Pons (tissue), 1 donor: Measurements from ENCODE around the gene RALGAPA2.

Source experiments
- DNase-seq: peaks from one replicate; pipeline ENCODE4 v3.0.0-alpha.2; 2016; ENCODE audit warnings: low spot score

Gene RALGAPA2

GRCh38 chr20:20497242-20497978 is 215.0 kb downstream of the RALGAPA2 start:
- no peak for DNase-seq

GRCh38 chr20:20495729-20496503 is 216.5 kb downstream of the RALGAPA2 start:
- DNase-seq: no peak

- DNase-seq: peak; percentile 54
These were observed 218.7 kb downstream of the RALGAPA2 start for GRCh38 chr20:20493701-20494100.

DNA sequence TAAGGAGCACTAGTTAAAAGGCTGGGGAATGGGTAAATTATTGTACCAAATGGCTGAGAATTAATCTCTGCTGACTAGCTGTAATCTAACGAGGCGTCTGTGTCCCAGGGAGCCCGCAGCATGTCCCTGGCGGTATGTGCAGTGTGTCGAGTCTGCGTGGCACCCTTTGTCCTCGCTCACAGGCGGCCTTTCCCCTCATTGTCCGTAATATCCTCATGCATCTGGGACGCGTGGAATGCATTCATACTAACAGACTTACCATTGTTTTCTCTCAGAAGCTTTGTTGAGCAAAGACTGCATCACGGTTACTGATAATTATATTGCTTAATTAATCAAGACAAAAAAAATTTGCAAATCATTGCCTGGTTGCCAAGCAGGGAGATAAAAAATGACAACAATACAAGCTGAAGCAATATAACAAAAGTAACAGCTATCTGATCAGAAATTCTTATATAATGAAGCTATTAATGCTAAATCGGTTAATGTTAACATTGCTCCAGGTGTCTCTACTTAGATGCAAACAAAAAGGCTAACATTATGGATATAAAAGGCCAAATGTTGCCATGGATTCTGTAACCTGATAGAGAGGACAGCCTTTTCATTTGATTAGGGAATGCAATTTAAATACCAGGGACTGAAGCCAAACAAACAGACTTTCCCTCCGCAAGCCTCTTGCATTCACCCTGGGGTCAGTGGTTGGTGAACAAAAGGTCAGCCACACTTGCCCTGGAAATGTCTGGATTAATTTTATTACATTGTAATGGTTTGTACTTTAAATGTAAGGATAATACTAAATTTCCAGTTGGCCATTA is 219.7 kb downstream of the RALGAPA2 start:
- peak; percentile 96 for DNase-seq

DNA sequence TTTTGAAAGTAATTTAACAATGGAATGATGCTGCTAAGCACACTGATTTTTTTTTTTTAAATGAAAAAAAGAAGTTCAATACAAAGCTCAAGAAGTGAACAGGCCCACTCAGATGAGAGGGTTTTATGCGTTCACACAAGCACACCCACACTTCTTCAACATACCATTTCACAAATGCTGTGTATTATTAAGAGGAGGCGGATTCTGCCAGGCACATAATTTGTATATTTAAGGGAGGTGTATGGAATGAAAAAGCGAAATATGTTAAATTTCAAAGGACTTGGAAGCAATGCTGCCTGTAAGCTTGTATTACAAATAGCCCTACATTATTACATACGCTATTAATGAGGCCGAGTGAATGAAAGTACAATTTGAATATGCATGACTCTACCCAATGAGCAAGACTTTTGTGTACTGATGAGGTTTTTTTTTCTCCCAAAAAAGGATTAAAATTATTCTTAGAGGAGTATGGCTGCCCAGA is 220.6 kb downstream of the RALGAPA2 start:
- no peak for DNase-seq

DNA sequence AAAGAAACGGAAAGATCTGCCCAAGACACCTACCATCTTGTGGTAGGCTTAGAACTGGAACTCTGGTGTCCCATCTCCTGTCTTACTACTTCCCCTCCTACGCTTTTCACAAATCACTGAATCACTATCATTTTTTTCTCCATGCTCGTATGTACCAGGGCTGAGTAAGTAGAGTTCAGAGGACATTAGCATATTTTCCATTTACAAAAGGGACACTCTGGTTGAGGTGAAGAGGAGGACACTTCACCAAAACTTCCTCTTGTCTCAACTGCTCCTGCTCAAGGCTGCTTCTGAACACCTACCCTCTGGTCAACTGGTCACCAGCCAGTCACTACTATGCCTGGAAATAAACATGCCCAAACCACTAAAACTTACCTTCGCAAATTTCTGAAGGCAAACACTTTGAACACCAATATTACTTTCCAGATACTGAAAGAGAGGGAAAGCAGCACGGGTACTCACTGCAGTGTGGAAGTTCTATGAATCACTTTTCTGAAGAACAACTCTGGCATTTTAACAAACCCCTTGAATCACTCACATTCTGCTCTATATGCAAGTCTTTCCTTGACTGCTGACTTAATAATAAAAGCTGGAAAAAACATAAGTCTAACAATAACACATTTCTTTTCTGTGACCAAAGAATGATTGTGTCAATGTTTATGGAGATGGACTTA is 221.2 kb downstream of the RALGAPA2 start:
- DNase-seq: peak; percentile 34

DNA sequence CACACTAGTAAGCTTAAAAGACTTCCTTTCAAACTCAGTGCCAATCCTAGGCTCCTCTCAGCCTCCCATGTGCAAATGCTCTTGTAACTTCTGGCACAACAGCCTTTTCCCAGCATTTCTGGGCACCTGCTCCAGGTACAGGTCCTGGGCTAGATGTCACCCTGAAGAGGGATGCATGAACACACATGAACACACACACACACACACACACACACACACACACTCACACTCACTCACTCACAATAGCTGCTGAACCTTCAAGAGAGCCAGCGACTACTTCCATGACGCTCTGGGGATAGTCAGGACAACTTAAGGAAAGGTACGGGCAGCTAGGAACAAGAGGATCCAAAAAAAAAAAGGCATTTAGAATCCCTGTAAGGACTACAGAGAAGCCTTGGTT is 221.8 kb downstream of the RALGAPA2 start:
- DNase-seq: no peak

GRCh38 chr20:20489648-20490341 is 222.6 kb downstream of the RALGAPA2 start:
- DNase-seq: no peak

DNA sequence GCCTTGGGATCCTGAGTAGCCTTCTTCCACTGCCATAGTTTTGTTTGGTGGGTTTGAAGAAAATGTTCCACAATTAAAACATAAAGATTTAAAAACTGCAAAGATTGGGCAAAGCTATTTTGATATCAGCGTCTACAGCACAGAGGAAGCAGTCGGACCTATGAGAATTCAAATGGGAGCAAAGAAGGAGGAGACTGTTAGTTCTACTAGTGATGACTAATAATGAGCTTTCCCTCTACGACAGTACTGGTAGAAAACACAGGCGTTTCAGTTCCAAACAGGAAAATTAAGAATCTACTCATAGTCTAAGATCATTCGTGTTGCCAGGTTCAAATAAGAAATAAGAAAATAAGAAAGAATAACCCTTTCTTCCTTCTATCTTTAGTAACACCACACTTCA is 223.4 kb downstream of the RALGAPA2 start:
- DNase-seq: peak; percentile 31

DNA sequence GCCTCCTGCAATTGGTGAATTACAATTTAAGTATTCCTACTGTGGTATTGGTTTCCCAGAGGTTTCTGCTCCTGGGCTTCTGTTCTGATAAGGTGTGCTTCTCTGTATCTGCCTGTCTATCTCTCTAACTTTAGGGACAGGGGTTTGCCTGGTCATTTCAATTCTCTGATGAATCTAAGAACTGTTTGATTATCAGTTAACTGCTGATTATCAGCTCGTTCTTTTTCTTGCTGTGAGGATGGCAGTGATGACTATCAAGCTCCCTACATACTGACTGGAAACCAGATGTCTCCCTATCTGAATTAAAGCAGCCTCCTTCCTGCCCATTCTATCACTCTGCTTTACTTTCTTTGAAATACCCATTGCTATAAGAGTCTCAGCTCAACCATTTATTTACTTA is 224.1 kb downstream of the RALGAPA2 start:
- no peak for DNase-seq

GRCh38 chr20:20487811-20488210 is 224.6 kb downstream of the RALGAPA2 start:
- no peak for DNase-seq

DNA sequence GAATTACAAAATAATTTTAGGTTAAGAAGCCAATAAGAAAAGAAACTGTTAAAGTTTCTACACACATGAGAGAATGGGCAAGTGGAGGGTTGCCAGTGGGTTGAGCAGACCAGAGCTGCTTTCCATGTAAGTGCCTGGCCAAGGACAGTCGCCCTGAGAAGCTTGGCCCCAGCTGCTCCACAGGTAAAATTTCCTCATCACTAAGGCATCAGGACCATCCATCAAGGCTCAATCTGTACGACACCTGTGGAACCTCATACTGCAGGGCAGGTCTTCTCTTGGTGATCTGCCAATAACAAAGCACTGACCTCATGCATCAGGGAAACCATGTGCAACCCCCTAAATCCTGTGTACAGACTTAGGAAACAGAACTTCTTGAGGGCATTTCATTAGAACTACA is 229.1 kb downstream of the RALGAPA2 start:
- no peak for DNase-seq

DNA sequence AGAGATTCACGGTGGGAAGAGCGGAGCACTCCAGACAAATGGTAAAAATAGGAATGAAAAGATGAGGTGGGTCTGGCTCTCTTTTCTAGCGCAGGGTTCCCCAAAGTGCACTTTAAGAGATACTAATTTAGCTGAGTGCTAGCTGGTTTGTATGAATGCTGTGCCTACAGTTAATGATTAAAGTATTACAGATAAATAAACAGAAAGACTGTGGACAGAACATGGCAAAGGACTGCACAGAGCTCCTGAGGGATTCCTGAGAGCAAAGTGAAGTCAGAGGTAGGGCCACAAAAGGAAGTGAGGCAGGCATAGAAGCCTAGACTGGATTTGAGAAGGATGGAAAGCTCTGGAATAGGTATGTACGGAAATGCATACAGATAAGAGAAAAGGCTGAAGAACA is 230.0 kb downstream of the RALGAPA2 start:
- DNase-seq: no peak

DNA sequence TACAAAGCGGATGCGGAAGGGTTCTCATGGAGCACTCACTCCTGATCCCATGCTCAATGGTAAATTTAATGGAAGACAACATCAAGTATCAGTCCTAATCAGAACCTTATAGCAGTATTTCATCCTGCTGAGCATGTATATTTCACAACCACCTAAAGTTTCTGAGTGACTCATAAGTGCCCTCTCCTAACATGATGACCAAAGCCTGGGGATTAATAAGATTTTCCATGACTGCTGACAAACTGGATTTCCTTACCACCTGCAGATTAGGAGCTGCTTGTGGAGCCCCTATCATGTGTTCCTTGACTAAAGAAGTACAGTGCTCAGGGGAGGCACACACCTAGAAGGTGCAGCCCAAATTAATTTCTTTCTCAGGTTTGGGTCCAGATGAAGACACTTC is 231.8 kb downstream of the RALGAPA2 start:
- DNase-seq: no peak

DNA sequence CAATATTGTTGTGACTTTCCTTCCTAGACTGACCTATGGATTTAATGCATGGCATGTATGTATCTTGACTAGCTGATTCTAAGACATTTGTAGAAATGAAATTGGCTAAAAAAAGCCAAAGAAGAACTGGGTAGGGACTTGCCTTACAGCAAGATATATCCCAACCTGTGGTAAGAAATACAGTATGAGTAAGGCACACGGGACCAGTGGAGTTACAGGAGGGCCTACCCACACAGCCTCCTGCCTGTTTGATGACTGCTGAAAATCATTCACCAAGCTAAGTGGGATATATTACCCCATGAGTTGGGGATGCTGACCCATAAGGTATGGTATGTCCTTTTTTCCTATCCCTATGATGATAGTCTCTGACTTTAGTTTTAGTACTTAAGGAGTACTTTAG is 232.3 kb downstream of the RALGAPA2 start:
- no peak for DNase-seq

GRCh38 chr20:20477444-20478041 is 234.9 kb downstream of the RALGAPA2 start:
- DNase-seq: no peak

- no peak for DNase-seq
These were observed 235.9 kb downstream of the RALGAPA2 start for GRCh38 chr20:20476504-20476903.

DNA sequence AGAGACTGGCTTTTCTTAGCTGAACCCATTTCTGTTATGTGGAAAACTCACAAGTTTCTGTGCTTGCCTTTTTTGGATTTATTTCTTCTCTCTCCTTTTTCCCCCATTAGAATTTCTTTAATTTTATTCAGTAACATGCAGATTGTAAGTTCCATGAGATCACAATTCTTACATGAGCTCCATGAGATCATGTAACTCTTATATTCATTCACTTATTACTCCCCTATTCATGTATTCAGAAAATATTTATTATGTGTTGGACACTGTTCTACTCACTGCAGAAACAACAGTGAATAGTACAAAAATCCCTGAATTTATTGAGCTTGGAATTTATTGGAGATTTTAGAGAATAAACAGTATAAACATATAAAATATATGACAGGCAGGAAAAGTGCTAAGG is 238.8 kb downstream of the RALGAPA2 start:
- no peak for DNase-seq

DNA sequence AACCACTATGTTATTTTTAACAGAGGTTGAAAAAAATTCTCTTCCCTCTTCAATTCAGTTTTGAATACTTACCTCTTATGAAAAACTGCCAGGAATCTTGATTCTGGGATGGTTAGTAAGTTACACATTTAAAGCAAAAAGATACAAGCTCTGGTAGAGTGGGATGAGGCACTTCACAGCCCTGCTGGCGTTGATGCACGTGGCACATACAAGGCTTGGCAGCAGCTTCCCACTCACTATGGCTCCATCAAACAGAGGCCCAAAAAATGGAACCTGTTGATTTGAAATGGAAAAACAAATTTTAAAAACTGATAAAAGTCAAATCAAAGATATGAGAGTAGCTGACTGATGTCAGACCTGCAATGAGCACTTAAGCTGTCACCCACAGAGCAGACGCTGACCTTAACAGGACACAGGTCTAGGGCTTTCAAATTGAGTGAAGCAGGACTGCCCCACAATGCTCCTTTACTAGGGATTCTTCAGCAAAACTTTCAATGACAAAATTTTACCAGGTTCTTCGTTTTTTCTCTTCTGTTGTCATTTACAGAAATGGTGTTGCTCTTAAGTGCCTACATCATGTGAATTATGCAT is 239.7 kb downstream of the RALGAPA2 start:
- DNase-seq: no peak

- no peak for DNase-seq
These were observed 246.0 kb downstream of the RALGAPA2 start for GRCh38 chr20:20466341-20466879.
